Activated T-cell treated with anti-CD3 and anti-CD28 coated beads for 48 hours (primary cell): ENCODE measurements around the gene OTULINL.

Experiments
- DNase-seq: peaks from one replicate; pipeline ENCODE4 v3.0.0-alpha.2; 2020; ENCODE audit warnings: low read depth

Gene OTULINL

GRCh38 chr5:14577079-14577725 is 4.4 kb upstream of the OTULINL start:
- DNase-seq, result no peak

DNA sequence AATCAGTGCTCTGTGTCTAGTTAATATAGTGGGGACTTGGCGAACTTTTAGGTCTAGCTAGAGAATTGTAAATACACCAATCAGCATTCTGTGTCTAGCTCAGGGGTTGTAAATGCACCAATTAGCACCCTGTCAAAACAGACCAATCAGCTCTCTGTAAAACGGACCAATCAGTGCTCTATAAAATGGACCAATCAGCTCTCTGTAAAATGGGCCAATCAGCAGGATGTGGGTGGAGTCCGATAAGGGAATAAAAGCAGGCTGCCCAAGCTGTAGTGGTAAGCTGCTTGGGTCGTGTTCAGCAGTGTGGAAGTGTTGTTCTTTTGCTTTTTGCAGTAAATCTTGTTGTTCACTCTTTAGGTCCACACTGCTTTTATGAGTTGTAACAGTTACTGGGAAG is 3.6 kb upstream of the OTULINL start:
- no peak for DNase-seq

DNA sequence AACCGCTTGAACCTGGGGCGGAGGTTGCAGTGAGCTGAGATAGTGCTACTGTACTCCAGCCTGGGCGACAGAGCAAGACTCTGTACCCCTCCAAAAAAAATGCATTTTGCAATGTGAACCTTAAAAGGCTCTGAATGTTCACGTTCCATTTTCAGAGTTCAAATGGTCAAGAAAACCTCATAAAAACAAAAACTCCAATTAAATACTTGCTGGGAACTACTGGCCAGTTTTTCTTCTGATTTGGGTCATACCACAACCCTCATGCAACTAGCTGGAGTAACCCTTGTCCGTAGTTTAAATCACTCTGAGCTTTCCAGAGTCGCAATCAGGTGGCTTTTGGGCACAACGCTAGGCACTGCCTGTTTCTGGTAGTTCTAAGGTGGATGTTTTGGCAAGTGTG is 2.3 kb upstream of the OTULINL start:
- no peak for DNase-seq

DNA sequence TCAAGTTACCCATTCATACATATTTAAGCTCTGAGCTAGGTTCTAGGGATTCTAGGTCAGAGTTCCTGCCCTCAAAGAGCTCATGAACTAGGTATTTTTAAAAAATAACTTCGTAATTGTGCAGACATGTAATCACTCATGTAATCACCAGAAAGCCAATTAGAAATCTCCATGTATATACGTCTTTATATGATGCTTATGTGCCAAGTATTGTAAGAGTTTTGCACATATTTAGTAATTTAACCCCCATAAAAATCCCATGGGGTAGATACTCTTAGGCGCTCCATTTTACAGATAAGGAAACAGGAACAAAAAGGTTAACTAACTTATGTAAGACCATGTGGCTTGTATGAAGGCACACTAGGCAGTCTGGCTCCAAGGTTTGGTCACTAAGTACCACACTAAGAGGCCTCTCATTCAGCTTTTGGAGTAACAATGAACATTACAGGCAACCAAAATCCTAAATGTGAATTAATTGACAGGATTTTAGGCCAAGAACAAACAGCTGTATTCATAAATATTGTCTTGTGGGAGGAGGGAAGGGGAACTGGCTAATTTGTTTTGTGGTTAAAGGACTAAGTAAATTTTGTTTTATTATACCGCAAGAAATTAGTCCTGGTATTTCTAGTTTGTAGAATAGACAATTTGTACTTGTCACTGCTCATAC is 1.7 kb upstream of the OTULINL start:
- no peak for DNase-seq

GRCh38 chr5:14580398-14581034 is 1.1 kb upstream of the OTULINL start:
- no peak for DNase-seq

- DNase-seq, result peak; percentile 76
Observed at GRCh38 chr5:14581891-14582796, 552 bp downstream of the OTULINL start.

- no peak for DNase-seq
Observed at GRCh38 chr5:14582797-14583137, 1.2 kb downstream of the OTULINL start.

- no peak for DNase-seq
Observed at GRCh38 chr5:14584848-14585247, 3.3 kb downstream of the OTULINL start.

DNA sequence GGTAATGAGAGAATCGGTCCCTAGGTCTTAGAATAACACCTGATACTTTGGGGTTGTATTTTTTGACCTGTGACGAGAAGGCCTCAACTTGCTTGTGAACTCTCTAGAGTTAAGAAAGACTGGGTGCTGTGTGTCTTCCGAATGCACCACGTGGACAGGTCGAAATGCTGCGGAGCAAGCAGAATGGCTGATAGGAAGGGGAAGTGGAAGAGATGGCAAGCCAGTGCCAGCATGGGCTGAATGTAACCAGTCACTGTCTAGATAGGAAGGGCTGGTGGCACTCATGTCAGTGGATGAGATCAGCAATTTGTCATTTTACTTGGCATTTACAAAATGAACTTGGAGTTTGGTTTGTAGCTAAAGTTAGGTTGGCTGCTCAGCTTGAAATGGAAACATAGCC is 5.6 kb downstream of the OTULINL start:
- no peak for DNase-seq

DNA sequence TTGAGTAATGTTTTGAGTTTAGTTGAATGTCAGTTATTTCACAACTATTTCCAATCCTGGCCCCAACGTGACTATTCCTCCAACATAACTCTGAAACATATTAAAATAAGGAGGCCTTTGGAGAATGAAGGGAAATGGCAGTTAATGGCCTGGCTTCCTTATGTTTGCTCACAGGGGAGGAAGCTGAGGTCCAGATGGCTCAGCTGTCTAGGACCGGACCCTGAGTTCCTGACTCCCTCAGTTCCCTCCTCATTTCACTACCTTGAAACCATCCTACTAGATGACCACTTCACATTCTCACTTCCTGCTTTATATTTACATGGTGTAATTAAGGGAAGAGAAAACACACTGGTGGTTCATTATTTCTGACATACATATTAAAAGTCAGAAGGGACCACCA is 6.6 kb downstream of the OTULINL start:
- DNase-seq, result no peak

DNA sequence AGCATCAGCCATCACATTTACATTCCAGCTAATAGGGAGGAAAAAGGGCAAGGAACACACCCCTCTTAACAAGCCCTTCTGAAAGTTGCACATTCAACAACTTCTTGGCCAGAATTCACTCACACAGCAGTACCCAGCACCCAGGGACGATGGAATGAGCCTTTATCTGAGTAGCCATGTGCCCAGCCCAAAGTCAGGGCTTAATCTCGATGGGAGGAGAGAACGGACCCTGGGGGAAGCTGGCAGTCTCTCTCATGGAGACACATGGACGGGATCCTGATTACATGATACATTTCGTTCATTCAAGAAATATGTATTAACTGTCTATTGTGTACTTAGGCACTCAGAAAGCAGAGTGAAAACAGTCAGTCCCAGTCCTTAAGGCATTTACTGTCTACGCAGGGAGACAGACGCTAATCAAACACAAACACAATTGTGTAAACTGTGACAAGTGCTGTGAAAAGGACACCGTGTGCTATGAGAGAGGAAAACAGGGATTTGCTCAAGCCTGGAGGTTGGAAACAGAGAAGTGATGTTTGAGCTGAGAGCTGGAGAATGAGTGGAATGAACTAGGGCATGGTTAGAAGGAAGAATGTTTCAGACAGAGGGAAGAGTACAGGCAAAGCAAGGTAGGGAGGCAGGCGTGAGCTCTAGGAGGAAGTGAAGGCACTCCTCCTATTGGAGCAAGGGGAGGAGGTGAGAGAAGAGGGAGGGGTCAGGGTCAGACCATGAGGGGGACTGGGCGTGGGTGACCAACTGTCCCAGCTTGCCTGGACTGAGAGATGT is 7.4 kb downstream of the OTULINL start:
- no peak for DNase-seq

GRCh38 chr5:14590949-14591348 is 9.4 kb downstream of the OTULINL start:
- no peak for DNase-seq

- no peak for DNase-seq
Observed at GRCh38 chr5:14591548-14591947, 10.0 kb downstream of the OTULINL start.

GRCh38 chr5:14593326-14594021 is 11.9 kb downstream of the OTULINL start:
- peak; percentile 24 for DNase-seq

- DNase-seq, result no peak
Observed at GRCh38 chr5:14594378-14595074, 12.9 kb downstream of the OTULINL start.

GRCh38 chr5:14595189-14595588 is 13.6 kb downstream of the OTULINL start:
- no peak for DNase-seq

- no peak for DNase-seq
Observed at GRCh38 chr5:14595891-14596290, 14.3 kb downstream of the OTULINL start.

GRCh38 chr5:14597080-14597479 is 15.5 kb downstream of the OTULINL start:
- DNase-seq, result no peak

DNA sequence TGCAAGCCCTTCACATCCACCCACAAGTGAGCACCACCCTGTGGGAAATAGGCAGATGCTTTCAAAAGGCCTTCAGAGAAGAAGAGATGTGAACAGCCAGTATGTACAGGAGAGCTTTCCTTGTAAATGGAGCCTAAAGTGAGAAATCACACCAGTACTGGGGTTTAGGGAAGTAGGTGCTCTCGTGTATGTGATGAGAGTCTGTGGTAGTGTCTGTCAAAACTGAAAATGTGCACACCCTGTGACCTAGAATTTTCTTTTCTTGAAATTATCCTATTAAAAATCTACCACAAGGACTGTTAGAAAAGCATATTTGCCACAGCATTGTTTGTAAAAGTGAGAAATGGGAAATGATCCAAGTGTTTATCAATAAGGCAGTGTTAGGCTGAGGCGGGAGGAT is 16.6 kb downstream of the OTULINL start:
- DNase-seq, result no peak

DNA sequence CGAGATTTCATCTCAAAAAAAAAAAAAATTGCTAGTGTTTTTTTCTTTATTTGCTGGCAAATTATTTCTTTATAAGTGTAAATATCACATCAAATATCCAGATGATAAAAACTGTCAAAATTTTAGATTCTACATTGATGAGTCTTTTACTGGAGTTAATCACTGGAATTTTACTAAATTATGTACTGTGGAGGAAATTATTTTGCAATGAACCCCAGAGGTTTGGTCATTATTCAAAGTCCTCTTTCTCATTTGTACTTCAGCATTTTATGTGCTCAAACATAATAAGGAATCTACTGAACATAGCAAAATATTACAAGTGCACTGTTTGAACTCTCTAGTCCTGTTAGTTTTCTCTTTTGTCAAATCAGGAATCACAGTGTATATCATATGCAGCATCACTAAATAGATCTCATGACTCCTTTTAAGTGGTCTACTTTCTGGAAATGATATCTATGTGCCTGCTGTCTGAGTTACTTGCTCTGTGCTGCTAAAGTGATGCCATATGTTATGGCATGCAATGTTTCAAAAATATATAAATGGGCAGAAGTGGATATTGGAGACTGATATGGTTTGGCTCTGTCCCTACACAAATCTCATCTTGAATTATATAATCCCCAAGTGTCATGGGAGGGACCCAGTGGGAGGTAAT is 18.0 kb downstream of the OTULINL start:
- DNase-seq, result no peak
